Breast epithelium (tissue), 4 donors: ENCODE data around the gene LYSMD1. TPM values are rescaled to one million over a fixed set of nuclear protein-coding genes. Genes with fewer than 3 reads are reported as not detected.
A peak's percentile ranks its signal among the peaks of the same experiment; 100 is the strongest.

Experiments used
- DNase-seq, 2 donors: peaks; one replicate each; pipeline ENCODE4 v3.0.0-alpha.2; 2019; ENCODE audit warnings: low spot score in 2 of 2
- H3K27ac ChIP-seq, 2 donors: fragments of 200-600 bp; sonication (generic) in 1 of 2; one replicate each; pipeline ENCODE4 v1.5.1; 2016 to 2019; ENCODE audit warnings: mild to moderate bottlenecking in 1 of 2
- H3K27me3 ChIP-seq, 2 donors: fragments of 200-600 bp; sonication (generic) in 1 of 2; one replicate each; pipeline versions ENCODE4 v1.5.1 to v1.6.0; 2017 to 2019; ENCODE audit warnings: control low read depth in 1 of 2, mild to moderate bottlenecking in 1 of 2
- H3K36me3 ChIP-seq: fragments of 200-600 bp; one replicate; pipeline ENCODE4 v1.5.1; 2019
- H3K4me1 ChIP-seq, 2 donors: fragments of 200-600 bp; sonication (generic); one replicate each; pipeline ENCODE4 v1.5.1; 2016 to 2019; ENCODE audit warnings: control low read depth in 1 of 2
- H3K4me3 ChIP-seq, 3 donors: fragments of 200-600 bp; sonication (generic); 1 replicate in 2 of 3; 2 replicates in 1 of 3; pipeline ENCODE4 v1.5.1; 2016 to 2019; ENCODE audit warnings: mild to moderate bottlenecking in 3 of 3, moderate library complexity in 2 of 3
- H3K9me3 ChIP-seq, 2 donors: fragments of 200-600 bp; sonication (generic) in 1 of 2; one replicate each; pipeline ENCODE4 v1.5.1; 2016 to 2019; ENCODE audit warnings: control low read depth in 1 of 2
- CTCF ChIP-seq, 3 donors: fragments of 450-650 bp; IDR thresholded peaks; one replicate each; pipeline ENCODE4 v1.5.1; 2016 to 2017; ENCODE audit warnings: antibody characterized with exemption in 3 of 3, mild to moderate bottlenecking in 3 of 3, moderate library complexity in 3 of 3
- POLR2A ChIP-seq: fragments of 450-650 bp; IDR thresholded peaks from one replicate; pipeline ENCODE4 v1.6.1; 2016; ENCODE audit warnings: antibody characterized with exemption, mild to moderate bottlenecking, moderate library complexity
- POLR2AphosphoS5 ChIP-seq, 3 donors: sonication (generic); formaldehyde crosslinking; IDR thresholded peaks; one replicate each; pipeline ENCODE4 v1.6.1; 2017; ENCODE audit warnings: antibody characterized with exemption in 3 of 3
- intact Hi-C: fragments of 100-400 bp; cut with DNase I; formaldehyde crosslinking; loops from one replicate; pipeline ENCODE4 v1.15.1; 2023; ENCODE audit warnings: low total_unique reads
- total RNA-seq, 3 donors: library from RNA; depleted of rRNA; stranded (reverse); fragments of >200 nt; gene quantifications; one replicate each; pipeline ENCODE4 v1.1.0, GENCODE V29; 2016

Gene LYSMD1
- total RNA-seq, 3 donors from 2014 or later, result 11.7 to 17.0 (median 14.8) TPM

- H3K27ac ChIP-seq, result peak overlapping the region; percentile 12 to 81
- H3K4me3 ChIP-seq, result peak overlapping the region; percentile 77 to 91 (median 83)
- TF ChIP-seq CTCF (IDR thresholded peaks at IDR 0.05) (no peak), POLR2A (no peak), POLR2AphosphoS5 (IDR thresholded peaks at IDR 0.05) (no peak)
Measured at GRCh38 chr1:151144474-151145303, 21.0 kb downstream of the LYSMD1 start.

DNA sequence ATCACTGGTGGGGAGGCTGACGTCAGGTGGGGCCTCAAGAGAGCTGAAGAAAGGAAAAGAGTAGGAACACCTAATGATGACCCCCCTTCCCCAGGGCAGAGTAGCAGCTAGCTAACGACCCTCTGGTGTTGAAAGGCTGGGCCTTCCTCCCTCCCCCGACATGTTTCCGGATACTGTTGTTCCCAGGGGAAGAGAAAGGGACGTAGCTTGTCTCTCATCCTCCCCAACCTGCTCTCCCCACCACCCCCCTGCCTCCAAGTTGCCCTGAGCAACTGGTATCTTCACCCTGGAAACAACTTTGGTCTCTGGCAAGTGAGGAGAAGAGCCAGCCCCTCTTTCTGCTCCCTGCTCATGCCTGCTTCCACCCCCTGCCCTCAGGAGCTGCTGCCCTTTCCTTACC lies 21.7 kb downstream of the LYSMD1 start:
- peaks cover 0 to 5% of the 10 kb centered on the region in 2 donors for H3K4me1 ChIP-seq
- peak overlapping the region in 1 of 2 donors; percentile 29 for H3K27ac ChIP-seq
- TF ChIP-seq CTCF (IDR thresholded peaks at IDR 0.05) (no peak), POLR2A (no peak), POLR2AphosphoS5 (IDR thresholded peaks at IDR 0.05) (no peak)
- H3K36me3 ChIP-seq, result no peaks in the 10 kb centered on the region
- intact Hi-C loops, result no loop called here
- H3K4me3 ChIP-seq, result no peak overlapping the region
- peak in 1 of 2 donors; percentile 15 for DNase-seq
- H3K27me3 ChIP-seq, result no peaks in the 10 kb centered on the region
- H3K9me3 ChIP-seq, result no peaks in the 10 kb centered on the region

More at GRCh38 chr1:151144474-151145303, 21.0 kb downstream of the LYSMD1 start:
- peaks cover 0 to 5% of the 10 kb centered on the region in 2 donors for H3K4me1 ChIP-seq
- no peaks in the 10 kb centered on the region for H3K27me3 ChIP-seq
- peak in 1 of 2 donors; percentile 11 for DNase-seq
- no peaks in the 10 kb centered on the region for H3K36me3 ChIP-seq
- intact Hi-C loops, result no loop called here
- no peaks in the 10 kb centered on the region for H3K9me3 ChIP-seq

DNA sequence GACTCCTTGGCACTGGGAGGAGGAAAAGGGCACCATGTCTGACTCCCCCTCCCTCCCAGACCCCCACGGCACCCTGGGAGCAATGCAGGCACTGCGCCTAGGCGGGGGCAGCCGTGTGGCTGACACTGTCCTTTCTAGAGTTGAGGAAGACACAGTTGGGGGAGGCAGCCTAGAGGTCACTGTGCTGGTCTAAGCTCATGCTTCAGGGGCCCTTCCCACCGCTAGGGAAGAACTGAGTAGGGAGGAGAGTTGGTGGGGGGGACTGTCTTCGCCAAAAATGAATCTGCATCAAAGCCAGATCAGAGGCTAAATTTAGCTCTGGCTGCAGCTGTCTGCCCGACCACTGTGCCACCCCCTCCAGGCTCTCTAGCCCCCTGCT lies 22.7 kb downstream of the LYSMD1 start:
- no peaks in the 10 kb centered on the region for H3K27me3 ChIP-seq
- H3K4me3 ChIP-seq, result no peak overlapping the region
- DNase-seq, result no peak
- no peak overlapping the region for H3K27ac ChIP-seq
- H3K36me3 ChIP-seq, result no peaks in the 10 kb centered on the region
- H3K9me3 ChIP-seq, result no peaks in the 10 kb centered on the region
- intact Hi-C loops, result no loop called here
- peaks cover 0 to 5% of the 10 kb centered on the region in 2 donors for H3K4me1 ChIP-seq
- no peak for TF ChIP-seq CTCF (IDR thresholded peaks at IDR 0.05)
- no peak for TF ChIP-seq POLR2AphosphoS5 (IDR thresholded peaks at IDR 0.05)
- no peak for TF ChIP-seq POLR2A

DNA sequence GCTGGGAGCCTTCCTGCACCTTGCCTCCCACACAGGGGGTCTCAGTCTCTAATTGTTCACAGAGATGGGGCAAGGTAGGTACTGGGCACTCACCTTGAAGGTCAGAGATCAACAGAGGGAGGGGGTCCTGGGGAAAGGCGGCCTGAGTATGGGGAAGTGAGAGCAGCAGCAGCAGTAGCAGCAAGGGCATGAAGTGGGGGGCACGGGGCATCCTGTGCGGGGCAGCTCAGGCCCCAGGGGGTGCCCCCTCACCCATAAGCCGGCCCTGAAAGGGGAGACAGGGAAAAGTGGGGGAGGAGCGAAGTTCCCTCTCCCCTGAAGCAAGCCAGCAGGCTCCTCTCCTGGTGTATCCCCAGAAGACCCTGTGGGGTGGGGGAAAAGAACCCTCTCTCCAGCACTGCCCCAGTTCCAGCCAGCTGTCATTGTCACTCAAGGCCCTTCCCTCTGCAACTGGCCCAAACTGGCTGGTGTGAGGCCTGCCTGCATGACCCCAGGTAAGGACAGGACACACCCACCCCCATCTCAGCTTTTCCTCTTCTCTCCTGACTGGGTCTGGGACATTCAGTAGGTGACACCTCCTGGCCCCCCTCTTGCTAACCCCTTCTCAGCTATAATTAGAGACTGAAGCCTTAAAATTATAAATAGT lies 23.2 kb downstream of the LYSMD1 start:
- Histone ChIP-seq H3K9me3 (no peaks in the 10 kb centered on the region), H3K27me3 (no peaks in the 10 kb centered on the region), H3K4me3 (no peak overlapping the region), H3K27ac (no peak overlapping the region), H3K36me3 (no peaks in the 10 kb centered on the region), H3K4me1 (peaks cover 0 to 5% of the 10 kb centered on the region in 2 donors)
- no peak for DNase-seq
- intact Hi-C loops, result no loop called here
- TF ChIP-seq POLR2AphosphoS5 (IDR thresholded peaks at IDR 0.05) (no peak), POLR2A (no peak), CTCF (IDR thresholded peaks at IDR 0.05) (no peak)

GRCh38 chr1:151137789-151138188 lies 27.9 kb downstream of the LYSMD1 start:
- intact Hi-C loops, result no loop called here
- Histone ChIP-seq H3K27ac (no peak overlapping the region), H3K27me3 (no peaks in the 10 kb centered on the region), H3K9me3 (no peaks in the 10 kb centered on the region), H3K4me1 (no peaks in the 10 kb centered on the region), H3K36me3 (no peaks in the 10 kb centered on the region), H3K4me3 (no peak overlapping the region)
- no peak for TF ChIP-seq POLR2AphosphoS5 (IDR thresholded peaks at IDR 0.05)
- TF ChIP-seq CTCF (IDR thresholded peaks at IDR 0.05), result no peak
- no peak for TF ChIP-seq POLR2A
- DNase-seq, result no peak
